ENCODE data around the gene ATP8B3. TPM values are rescaled to one million over a fixed set of nuclear protein-coding genes. Genes with fewer than 3 reads are reported as not detected.
"Not testable (repeated sequence)": the region's sequence is repeated elsewhere in the genome, so short reads cannot be mapped to it uniquely, and the experiment has no call there.

The ATP8B3 gene
- polyA plus RNA-seq, 3 donors = 0.56 to 1.00 (median 0.65) TPM

DNA sequence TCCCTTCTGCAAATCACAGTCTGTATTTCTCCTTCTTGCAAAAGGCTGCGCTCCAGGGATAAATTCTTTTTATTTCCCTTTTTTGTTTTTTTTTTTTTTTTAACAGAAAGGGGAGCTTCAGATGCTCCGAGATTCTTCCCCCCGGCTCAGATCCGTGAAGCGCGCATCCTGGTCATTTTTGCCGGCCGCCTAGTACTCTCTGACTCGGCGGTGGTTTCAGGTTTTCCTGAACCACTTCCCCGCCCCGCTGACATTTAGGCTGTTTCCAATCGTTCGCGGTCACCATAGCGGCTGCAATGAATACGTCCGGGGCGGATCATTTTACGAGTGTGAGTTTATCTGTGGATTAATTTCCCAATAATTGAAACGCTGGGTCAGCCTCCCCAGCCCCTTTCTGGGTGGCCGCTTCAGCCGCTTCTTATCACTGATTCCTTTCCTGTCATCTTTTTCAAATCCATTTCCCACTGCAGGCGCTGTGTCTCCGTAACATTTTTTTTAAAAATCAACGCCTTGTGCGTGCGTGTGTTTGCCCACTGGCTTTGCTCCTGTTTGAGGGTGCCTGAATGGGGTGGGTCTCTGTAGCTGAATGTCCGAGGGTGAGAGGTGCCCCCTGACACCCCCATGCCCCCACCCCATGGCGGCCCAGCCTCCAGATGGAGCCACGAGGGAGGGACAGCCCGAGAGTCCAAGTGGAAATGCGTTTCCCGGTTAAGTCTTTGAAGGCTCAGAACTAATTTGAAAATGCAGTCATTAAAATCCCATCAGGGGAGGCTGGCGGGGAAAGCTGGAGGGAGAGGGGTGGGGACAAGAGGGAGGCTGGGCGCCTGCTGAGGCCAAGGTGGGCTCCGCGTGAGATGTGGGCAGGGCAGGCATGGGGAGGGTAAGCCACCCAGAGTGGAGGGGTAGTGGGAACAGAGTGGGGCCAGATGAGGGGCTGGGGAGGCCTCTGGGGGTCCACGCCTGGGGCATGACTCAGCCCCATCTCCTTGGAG, 48.1 kb downstream of the ATP8B3 start:
- no peak for DNase-seq (ENCODE audit: extremely low read depth in 1 of 11, low read depth in 9 of 11, low spot score in 4 of 11)

DNA sequence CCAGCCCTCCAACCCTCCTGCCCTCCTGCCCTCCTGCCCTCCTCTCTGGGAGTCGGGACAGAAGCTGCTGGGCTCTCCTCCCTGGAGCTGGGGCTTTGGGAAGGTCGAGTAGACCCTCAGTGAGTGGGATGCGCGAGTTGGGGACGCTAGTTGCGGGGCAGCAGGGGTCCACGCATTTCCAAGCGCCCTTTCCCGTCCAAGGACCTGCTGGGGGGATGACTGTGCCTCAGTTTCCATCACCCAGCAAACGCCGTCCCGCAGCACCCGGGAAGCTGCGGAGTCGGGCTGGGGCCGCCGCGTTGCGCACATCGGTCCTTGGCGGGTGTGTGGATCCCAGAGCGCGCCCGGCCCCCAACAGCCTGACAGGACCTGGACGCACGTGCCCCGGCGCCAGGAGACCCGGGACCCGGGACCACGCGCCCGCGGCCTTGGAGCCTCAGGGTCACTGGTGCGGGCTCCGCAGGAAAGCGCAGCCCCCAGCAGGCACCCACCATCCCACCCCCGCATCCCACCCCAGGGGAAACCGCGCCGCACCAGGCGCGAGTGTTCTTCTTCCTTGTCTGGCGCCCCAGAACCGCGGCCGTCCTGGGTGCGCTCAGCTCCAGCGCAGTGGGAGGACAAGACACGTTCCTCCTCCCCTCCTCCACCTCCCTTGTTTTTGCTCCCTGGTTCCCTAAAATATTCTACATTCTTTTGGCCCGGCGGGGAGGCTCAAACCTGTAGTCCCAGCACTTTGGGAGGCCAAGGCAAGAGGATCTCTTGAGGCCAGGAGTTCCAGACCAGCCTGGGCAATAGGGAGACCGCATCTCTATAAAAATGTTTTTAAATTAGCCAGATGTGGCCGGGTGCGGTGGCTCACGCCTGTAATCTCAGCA, 49.6 kb downstream of the ATP8B3 start:
- DNase-seq (ENCODE audit: extremely low read depth in 1 of 11, low read depth in 9 of 11, low spot score in 4 of 11) = no peak

- DNase-seq (ENCODE audit: extremely low read depth in 1 of 11, low read depth in 9 of 11, low spot score in 4 of 11) = no peak
These were observed 50.4 kb downstream of the ATP8B3 start for GRCh38 chr19:1761528-1762242.

DNA sequence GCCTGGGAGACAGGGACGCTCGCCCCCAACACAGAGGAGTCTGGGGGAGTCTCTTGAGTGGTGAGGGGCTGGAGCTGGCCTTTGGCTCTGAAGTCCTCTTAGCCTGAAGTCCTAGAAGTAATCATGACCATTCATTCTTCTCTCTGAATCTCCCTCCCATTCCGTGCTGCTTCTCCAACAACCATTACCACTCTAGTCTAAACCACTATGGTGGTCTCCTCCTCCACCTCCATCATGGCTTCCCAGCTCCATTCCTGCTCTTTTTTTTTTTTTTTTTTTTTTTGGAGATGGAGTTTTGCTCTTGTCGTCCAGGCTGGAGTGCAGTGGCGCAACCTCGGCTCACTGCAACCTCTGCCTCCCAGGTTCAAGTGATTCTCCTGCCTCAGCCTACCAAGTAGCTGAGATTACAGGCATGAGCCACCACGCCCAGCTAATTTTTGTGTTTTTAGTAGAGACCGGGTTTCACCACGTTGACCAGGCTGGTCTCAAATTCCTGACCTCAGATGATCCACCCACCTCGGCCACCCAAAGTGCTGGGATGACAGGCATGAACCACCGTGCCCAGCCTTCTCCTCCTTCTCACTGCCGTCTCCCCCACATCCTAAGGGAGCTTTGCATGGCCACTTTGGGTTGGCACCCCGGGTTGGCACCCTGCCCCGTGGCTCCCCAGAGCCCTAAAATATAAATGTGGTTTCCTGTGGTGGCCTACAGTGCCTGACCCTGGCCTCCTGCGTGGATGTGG, 51.1 kb downstream of the ATP8B3 start:
- DNase-seq (ENCODE audit: extremely low read depth in 1 of 11, low read depth in 9 of 11, low spot score in 4 of 11) = not testable (repeated sequence)

DNA sequence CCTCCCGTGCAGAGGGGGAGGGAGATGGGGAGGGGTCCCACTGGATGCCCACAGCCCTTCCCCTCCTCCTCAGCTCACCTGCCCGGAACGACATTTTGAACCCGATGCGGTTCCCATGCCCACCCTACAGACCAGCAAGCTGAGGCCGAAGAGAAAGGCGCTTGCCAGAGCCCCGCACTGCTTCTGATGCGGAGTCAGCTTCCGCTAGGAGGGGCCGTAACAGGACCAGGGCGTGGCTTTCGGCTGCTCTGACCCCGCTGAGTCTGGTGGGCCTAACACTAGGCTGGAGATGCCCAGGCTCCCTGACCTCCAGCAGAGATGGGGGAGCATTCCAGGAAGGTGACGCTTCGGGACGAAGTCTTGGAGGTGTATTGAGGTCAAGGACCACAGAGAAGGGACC, 52.1 kb downstream of the ATP8B3 start:
- DNase-seq (ENCODE audit: extremely low read depth in 1 of 11, low read depth in 9 of 11, low spot score in 4 of 11) = no peak

DNA sequence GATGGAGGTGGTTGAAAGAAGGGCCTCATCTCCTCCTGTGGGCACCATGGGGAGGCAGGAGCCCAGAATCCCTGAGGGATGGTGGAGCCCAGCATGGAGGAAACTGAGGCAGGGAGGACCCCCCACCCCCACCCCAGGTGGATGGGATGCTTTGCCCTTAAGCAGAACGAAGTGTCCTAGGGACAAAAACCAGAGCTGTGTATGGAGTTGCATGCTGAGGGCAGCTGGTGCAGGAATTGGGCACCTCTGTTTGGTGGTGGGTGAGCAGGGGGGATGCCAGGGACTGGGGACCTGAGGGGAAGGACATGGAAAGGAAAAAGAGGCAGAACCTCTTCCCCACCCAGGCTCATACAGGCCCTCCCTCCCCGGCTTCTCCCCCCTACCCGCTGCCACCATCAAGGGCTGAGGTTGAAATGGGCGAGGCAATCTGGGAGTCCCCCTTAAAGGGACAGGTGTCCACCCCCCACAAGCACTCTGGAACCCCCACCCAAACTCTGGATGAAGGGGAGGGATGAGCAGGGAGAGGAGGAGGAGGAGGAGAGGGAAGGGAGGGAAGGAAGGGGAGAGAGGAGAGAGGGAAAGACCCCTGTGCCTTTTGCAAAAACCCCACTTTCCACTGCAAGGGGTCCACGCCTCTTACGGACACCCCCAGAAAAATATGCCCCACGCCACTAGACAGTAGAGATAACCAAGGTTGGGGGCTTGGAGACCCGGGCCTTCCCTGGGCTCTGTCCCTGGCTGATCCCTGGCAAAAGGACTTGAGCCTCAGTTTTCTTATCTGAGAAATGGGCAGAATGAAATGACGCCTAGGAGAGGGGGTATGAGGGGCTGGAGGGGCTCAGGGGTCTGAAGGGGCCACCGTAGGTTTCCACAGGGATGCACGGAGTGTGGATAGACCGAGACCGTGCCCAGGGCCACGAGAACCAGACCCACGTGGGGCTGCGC, 52.8 kb downstream of the ATP8B3 start:
- no peak for DNase-seq (ENCODE audit: extremely low read depth in 1 of 11, low read depth in 9 of 11, low spot score in 4 of 11)

DNA sequence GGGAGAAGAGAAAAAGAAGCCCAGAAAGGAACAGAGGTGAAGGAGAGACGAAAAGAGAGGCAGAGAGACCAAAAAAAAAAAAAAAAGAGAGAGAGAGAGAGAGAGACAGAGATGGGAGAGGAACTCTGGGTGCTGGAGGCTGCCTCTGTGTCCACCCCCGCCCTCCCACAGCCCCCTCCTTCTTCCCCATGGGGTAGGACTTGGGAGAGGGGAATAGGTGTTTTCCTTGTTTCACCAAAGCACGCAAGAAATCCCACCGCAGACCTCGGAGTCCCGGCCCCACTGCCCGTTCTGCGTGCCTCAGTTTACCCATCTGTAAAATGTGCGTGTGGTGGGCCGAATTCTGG, 53.9 kb downstream of the ATP8B3 start:
- DNase-seq (ENCODE audit: extremely low read depth in 1 of 11, low read depth in 9 of 11, low spot score in 4 of 11) = no peak

DNA sequence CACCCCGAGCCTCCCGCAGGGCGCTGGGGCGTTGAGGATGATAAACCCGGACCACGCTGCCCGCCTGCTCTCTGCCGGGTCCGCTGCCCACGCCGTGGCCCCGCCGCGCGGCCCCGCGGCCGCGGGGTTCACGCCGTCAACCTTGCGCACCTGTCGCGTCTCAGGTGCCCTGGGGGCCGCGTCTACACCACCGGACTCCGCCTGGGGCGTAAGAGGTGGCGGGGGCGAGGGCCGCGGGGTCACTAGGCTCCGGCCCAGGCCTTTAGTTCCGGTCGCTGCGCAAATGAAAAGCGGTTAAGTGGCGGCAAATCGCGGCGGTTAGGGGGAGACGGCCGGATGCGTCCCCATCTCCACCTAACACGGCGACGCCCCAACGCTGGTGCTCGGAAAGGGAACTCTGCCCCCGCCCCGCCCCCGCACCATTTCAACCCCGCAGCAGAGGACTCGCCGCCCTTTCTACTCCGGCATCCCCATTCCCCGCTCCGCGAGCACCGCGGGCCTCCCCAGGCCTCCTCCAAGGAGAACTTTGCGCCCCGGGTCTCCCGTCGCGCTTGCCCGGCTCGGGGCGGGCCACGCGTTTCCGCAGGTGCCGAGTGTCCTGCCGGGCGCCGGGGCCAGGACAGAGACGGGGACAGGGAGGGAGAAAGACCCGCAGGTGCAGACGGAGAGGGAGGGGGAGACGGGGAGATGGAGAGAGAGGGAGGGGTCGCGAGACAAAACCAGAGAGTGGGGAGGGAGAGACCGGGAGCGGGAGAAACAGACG, 54.4 kb downstream of the ATP8B3 start:
- DNase-seq (ENCODE audit: extremely low read depth in 1 of 11, low read depth in 9 of 11, low spot score in 4 of 11) = no peak

DNA sequence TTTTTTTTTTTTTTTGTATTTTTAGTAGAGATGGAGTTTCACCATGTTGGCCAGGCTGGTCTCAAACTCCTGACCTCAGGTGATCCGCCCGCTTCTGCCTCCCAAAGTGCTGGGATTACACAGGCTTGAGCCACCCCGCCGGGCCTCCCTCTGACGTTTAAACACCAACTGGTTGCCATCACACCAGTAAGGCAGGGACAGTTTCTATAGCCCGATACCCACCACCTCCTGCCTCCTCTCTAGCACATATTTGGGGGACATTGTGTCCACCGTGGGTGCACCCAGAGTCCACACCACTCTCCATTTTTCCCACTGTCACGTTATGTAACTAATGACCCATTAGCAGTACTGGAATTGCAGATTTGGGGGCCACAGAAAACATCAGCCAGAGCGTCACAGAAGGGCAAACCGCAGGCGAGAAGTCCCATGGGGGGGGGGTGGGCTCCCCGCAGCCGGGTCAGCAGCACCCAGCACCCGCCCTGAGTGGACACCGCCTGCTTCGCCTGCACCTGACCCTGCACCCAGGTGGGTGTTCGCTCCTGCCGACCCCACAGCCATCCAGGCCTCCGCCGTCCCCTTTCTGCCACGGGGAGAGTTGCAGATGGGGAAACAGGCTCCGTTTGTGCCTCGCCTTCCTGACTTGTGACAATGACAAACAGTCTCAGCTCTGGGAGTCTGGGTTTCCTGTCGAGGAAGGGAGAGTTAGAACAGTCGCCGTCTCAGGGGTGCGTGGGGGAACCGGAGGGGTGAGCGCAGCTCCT, 55.2 kb downstream of the ATP8B3 start:
- no peak for DNase-seq (ENCODE audit: extremely low read depth in 1 of 11, low read depth in 9 of 11, low spot score in 4 of 11)

GRCh38 chr19:1756264-1756663, 55.8 kb downstream of the ATP8B3 start:
- no peak for DNase-seq (ENCODE audit: extremely low read depth in 1 of 11, low read depth in 9 of 11, low spot score in 4 of 11)

DNA sequence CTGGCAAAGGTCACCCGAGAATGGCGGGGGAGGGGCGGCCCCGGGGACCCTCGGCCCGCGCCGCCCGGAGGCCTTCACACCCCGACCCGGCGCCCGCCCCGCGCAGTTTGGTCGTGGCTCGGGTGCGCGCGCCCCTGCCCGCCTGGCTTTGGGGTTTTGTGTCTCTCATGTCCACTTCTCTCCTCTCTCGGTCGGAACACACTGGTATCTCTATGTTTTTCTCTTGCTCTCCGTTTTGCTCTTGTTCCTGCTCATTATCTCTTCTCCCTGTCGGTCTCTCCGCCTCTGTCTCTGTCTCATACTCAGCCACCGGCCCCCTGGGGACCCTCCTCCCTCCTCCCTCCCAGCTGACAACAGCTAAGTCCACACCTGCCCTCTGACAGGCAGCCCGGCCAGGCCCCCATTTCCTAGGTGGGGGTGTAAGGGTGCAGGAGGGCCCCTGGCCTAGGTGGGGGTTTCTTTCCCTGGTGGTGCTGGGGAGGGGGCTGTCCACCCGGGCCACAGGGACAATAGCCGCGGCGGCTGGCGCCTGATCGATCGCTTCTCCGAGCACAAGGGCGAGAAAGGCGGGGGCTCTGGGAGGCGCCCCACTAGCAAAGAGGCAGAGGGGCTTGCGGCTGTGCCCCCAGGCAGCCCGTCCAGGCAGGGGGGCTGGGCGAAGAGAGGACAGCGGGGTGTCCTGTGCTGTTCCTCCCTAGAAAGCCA, 56.5 kb downstream of the ATP8B3 start:
- no peak for DNase-seq (ENCODE audit: extremely low read depth in 1 of 11, low read depth in 9 of 11, low spot score in 4 of 11)

DNA sequence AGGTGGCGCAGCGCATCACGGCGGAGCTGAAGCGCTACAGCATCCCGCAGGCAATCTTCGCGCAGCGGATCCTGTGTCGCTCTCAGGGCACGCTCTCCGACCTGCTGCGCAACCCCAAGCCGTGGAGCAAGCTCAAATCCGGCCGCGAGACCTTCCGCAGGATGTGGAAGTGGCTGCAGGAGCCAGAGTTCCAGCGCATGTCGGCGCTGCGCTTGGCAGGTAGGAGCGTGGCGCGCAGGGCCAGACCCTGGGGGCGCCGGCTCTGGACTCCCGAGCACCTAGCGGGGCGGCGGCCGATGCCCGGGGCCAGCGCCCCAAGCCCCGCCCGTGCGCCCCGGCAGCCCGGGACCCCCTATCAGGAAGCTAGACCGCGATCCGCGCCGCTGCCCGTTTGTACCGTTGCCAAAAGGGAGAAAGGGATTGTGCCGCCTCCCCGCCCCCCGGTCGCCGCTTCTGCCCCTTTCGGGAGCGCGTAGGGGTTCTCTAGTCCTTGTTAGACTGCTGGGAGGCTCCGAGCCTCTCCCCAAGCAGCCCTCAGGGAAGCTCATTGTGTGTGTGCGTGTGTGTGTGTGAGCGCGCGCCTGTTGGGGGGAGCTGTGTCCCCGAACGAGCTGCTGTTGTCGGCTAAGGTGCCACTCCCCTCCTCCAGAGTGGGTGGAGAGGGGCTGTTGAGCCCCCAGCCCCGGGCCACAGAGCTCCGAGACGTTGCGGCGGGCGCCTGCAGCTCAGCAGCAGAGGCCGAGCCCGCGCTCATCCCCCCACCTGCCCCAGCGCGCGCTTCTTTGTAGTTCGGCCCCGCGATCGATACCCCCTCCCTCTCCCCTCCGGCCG, 57.2 kb downstream of the ATP8B3 start:
- no peak for DNase-seq (ENCODE audit: extremely low read depth in 1 of 11, low read depth in 9 of 11, low spot score in 4 of 11)

DNA sequence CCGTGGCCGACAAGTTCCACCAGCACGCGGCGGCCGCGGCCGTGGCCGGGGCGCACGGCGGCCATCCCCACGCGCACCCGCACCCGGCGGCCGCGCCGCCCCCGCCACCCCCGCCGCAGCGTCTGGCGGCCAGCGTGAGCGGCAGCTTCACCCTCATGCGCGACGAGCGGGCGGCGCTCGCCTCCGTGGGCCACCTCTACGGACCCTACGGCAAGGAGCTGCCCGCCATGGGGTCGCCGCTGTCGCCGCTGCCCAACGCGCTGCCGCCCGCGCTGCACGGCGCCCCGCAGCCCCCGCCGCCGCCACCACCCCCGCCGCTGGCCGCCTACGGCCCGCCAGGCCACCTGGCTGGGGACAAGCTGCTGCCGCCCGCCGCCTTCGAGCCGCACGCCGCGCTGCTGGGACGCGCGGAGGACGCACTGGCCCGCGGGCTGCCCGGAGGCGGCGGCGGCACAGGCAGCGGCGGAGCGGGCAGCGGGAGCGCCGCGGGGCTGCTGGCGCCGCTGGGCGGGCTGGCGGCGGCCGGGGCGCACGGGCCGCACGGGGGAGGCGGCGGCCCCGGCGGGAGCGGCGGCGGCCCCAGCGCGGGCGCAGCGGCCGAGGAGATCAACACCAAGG, 57.9 kb downstream of the ATP8B3 start:
- no peak for DNase-seq (ENCODE audit: extremely low read depth in 1 of 11, low read depth in 9 of 11, low spot score in 4 of 11)
